Activated CD4-positive, alpha-beta memory T cell treated with anti-CD3 and anti-CD28 coated beads, Interleukin-2, amount 10 ng/mL, durations not matched to agents 7 days and 5 days (primary cell): Measurements from ENCODE around the gene AGFG1. TPM values are rescaled to one million over a fixed set of nuclear protein-coding genes. Genes with fewer than 3 reads are reported as not detected.

Experiments used
- CTCF ChIA-PET: fragments of 350-600 bp; sonication (Branson Sonifier 250); formaldehyde crosslinking; loops from one replicate; lab custom pipeline; 2021; ENCODE audit warnings: antibody characterized with exemption, inconsistent platforms; lab: Charles Lee
- POLR2A ChIA-PET: fragments of 350-600 bp; sonication (Branson Sonifier 250); formaldehyde crosslinking; loops from one replicate; lab custom pipeline; 2021; ENCODE audit warnings: antibody characterized with exemption; lab: Charles Lee
- DNase-seq: peaks from one replicate; pipeline ENCODE4 v3.0.0-alpha.2; 2020
- H3K27ac Mint-ChIP-seq: one replicate; pipeline ENCODE4 v1.8.0; 2021; ENCODE audit warnings: mild to moderate bottlenecking, mixed read lengths
- H3K27me3 Mint-ChIP-seq: one replicate; pipeline ENCODE4 v1.8.0; 2021; ENCODE audit warnings: mixed read lengths
- H3K36me3 Mint-ChIP-seq: one replicate; pipeline ENCODE4 v1.8.0; 2021; ENCODE audit warnings: low read depth, mixed read lengths
- H3K4me1 Mint-ChIP-seq: one replicate; pipeline ENCODE4 v1.8.0; 2021; ENCODE audit warnings: mixed read lengths
- H3K4me3 Mint-ChIP-seq: one replicate; pipeline ENCODE4 v1.8.0; 2021; ENCODE audit warnings: mild to moderate bottlenecking, mixed read lengths
- H3K9me3 Mint-ChIP-seq: one replicate; pipeline ENCODE4 v1.8.0; 2021; ENCODE audit warnings: mixed read lengths
- total RNA-seq, 2 experiments: library from RNA; stranded (reverse); gene quantifications; one replicate each; pipeline ENCODE4 v1.2.3, GENCODE V29; 2021

Gene AGFG1
- total RNA-seq: 10 to 100 TPM; 59.7 to 64.0 TPM

- peak; percentile 86 for DNase-seq
- peak within 1 kb of the TSS; percentile 92 for H3K4me3 Mint-ChIP-seq
- no peaks in the 10 kb centered on the region for H3K9me3 Mint-ChIP-seq
- no peaks in the 10 kb centered on the region for H3K36me3 Mint-ChIP-seq
- H3K4me1 Mint-ChIP-seq: peaks cover 32% of the 10 kb centered on the region
- H3K27ac Mint-ChIP-seq: peak within 1 kb of the TSS; percentile 26
- CTCF ChIA-PET: interaction anchor here (1.1 to 1.8 kb wide), 2 partner anchors 75 to 294 kb away, joined by 4 read pairs; no protein-coding TSS in a partner anchor
- H3K27me3 Mint-ChIP-seq: no peaks in the 10 kb centered on the region
- POLR2A ChIA-PET: interaction anchor here (0.9 kb wide), 1 partner anchor 12 kb away, joined by 3 read pairs; no protein-coding TSS in a partner anchor
Observed at GRCh38 chr2:227471924-227472264, at the start of gene AGFG1. TSS of gene AGFG1 (plus strand) at chr2:227472156. CDS start at chr2:227472422, 266 bp downstream.

- Mint-ChIP-seq H3K27me3 (no peaks in the 10 kb centered on the region), H3K27ac (no peak overlapping the region), H3K36me3 (no peaks in the 10 kb centered on the region), H3K4me1 (no peaks in the 10 kb centered on the region), H3K9me3 (no peaks in the 10 kb centered on the region), H3K4me3 (no peak overlapping the region)
- ChIA-PET POLR2A (no interaction called here), CTCF (no interaction called here)
- no peak for DNase-seq
Observed at GRCh38 chr2:227423656-227424499, 48.1 kb upstream of the AGFG1 start.

- CTCF ChIA-PET: no interaction called here
Observed at GRCh38 chr2:227428731-227429285, 43.1 kb upstream of the AGFG1 start.

GRCh38 chr2:227430639-227431038, 41.3 kb upstream of the AGFG1 start:
- Mint-ChIP-seq H3K9me3 (peaks cover 14% of the 10 kb centered on the region), H3K27me3 (no peaks in the 10 kb centered on the region), H3K4me1 (no peaks in the 10 kb centered on the region), H3K27ac (no peak overlapping the region), H3K4me3 (no peak overlapping the region), H3K36me3 (peaks cover 7% of the 10 kb centered on the region)
- CTCF ChIA-PET: no interaction called here
- DNase-seq: no peak
- POLR2A ChIA-PET: no interaction called here

More at GRCh38 chr2:227428731-227429285, 43.1 kb upstream of the AGFG1 start:
- Mint-ChIP-seq H3K36me3 (peaks cover 7% of the 10 kb centered on the region), H3K27ac (no peak overlapping the region), H3K9me3 (peaks cover 11% of the 10 kb centered on the region), H3K4me3 (no peak overlapping the region), H3K4me1 (no peaks in the 10 kb centered on the region), H3K27me3 (no peaks in the 10 kb centered on the region)
- POLR2A ChIA-PET: no interaction called here
- no peak for DNase-seq

GRCh38 chr2:227433171-227433570, 38.8 kb upstream of the AGFG1 start:
- POLR2A ChIA-PET: no interaction called here
- Mint-ChIP-seq H3K4me3 (no peak overlapping the region), H3K27ac (no peak overlapping the region), H3K9me3 (peaks cover 14% of the 10 kb centered on the region), H3K4me1 (no peaks in the 10 kb centered on the region), H3K27me3 (peaks cover 2% of the 10 kb centered on the region), H3K36me3 (peaks cover 7% of the 10 kb centered on the region)
- no peak for DNase-seq
- CTCF ChIA-PET: no interaction called here

GRCh38 chr2:227436436-227437174, 35.4 kb upstream of the AGFG1 start:
- ChIA-PET POLR2A (no interaction called here), CTCF (no interaction called here)
- Mint-ChIP-seq H3K9me3 (peaks cover 14% of the 10 kb centered on the region), H3K4me3 (no peak overlapping the region), H3K4me1 (no peaks in the 10 kb centered on the region), H3K27ac (no peak overlapping the region), H3K36me3 (peaks cover 7% of the 10 kb centered on the region), H3K27me3 (peaks cover 2% of the 10 kb centered on the region)
- DNase-seq: no peak

DNA sequence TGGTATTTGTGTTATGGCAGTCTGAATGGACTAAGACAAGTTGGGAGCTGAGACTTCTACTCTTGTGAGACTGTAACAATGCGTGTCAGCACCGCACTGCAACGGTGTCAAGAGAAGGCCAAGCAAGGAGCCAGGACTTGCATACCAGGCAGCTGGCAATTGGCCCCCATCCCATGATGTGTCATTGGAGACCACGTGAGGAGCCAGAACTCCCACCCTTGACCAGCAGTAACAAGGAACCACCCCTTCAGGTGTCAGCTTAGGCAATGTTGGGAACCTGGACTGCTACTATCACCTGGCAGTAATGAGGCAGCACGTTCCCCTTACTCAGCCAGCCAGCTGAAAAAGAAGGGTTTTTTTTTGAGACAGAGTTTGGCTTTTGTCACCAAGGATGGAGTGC, 32.7 kb upstream of the AGFG1 start:
- CTCF ChIA-PET: no interaction called here
- peaks cover 3% of the 10 kb centered on the region for H3K9me3 Mint-ChIP-seq
- H3K27me3 Mint-ChIP-seq: peaks cover 2% of the 10 kb centered on the region
- no peak for DNase-seq
- H3K4me3 Mint-ChIP-seq: no peak overlapping the region
- no peak overlapping the region for H3K27ac Mint-ChIP-seq
- POLR2A ChIA-PET: no interaction called here
- no peaks in the 10 kb centered on the region for H3K4me1 Mint-ChIP-seq
- no peaks in the 10 kb centered on the region for H3K36me3 Mint-ChIP-seq

DNA sequence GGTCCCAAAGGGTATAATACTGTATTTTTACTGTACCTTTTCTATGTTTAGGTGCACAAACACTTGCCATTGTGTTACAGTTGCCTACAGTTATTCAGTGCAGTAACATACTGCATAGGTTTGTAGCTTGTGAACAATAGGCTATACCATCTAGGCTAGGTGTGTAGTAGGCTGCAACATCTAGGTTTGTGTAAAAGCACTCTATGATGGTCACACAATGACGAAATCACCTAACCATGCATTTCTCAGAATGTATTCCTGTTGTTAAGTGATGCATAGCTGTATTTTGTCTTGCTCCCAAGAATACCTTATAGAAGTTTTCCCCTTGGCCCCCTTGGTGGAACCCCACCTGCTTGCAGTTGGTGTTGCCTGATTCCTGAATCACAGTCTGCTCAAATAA, 29.3 kb upstream of the AGFG1 start:
- Mint-ChIP-seq H3K27ac (no peak overlapping the region), H3K4me3 (no peak overlapping the region), H3K36me3 (no peaks in the 10 kb centered on the region), H3K9me3 (no peaks in the 10 kb centered on the region), H3K27me3 (no peaks in the 10 kb centered on the region), H3K4me1 (no peaks in the 10 kb centered on the region)
- ChIA-PET CTCF (no interaction called here), POLR2A (no interaction called here)
- no peak for DNase-seq

DNA sequence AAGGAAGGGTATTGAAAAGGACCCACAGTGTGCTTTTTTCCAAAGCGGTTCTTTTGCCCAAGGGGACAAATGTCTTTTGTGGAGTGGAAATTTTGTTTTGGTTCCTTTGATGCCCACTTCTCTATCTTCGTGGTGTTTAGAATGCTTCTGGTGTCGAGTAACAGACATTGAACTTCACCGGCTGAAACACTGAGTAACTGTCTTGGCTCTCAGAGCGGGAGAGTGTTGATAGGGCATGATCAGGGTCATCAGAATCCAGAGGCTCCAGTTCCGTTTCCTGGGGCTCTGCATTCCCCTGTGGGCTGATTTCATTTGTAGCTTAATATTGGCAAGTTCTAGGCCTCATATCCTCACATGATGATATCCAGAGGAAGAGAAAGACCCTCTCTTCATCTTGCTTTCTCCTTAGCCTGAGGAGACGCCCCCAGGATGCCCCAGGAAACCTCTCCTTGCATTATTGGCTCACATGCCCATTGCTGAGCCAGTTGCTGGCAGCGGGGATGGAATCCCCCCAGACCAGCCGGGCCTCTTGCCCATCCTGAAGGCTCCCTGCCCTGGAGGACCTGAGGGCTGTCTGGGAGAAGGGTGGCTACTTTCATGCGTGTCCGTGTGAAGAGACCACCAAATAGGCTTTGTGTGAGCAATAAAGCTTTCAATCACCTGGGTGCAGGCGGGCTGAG, 27.9 kb upstream of the AGFG1 start:
- ChIA-PET POLR2A (no interaction called here), CTCF (no interaction called here)
- Mint-ChIP-seq H3K27me3 (no peaks in the 10 kb centered on the region), H3K27ac (no peak overlapping the region), H3K9me3 (no peaks in the 10 kb centered on the region), H3K4me1 (no peaks in the 10 kb centered on the region), H3K36me3 (no peaks in the 10 kb centered on the region), H3K4me3 (no peak overlapping the region)
- no peak for DNase-seq

DNA sequence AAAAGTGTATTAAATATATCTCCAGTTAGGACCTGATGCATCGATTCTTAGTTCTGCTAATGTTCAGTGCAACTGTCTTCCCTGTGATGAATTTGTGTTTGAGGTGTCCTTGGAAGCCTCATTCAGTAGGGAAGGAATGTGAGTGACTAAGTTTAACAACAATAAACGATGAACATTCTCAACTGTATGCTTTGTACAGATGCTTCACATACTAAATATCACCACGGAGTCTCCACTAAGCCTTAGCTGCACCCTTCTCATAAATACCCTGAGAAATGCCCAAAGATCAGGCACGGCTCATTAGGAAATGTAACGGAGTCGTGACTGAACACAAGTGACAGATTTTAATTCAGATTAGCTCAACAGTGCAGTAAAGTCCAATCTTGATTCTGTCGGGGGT, 24.4 kb upstream of the AGFG1 start:
- DNase-seq: no peak
- no peaks in the 10 kb centered on the region for H3K27me3 Mint-ChIP-seq
- H3K27ac Mint-ChIP-seq: no peak overlapping the region
- ChIA-PET POLR2A (no interaction called here), CTCF (no interaction called here)
- H3K4me3 Mint-ChIP-seq: no peak overlapping the region
- no peaks in the 10 kb centered on the region for H3K9me3 Mint-ChIP-seq
- no peaks in the 10 kb centered on the region for H3K36me3 Mint-ChIP-seq
- no peaks in the 10 kb centered on the region for H3K4me1 Mint-ChIP-seq

DNA sequence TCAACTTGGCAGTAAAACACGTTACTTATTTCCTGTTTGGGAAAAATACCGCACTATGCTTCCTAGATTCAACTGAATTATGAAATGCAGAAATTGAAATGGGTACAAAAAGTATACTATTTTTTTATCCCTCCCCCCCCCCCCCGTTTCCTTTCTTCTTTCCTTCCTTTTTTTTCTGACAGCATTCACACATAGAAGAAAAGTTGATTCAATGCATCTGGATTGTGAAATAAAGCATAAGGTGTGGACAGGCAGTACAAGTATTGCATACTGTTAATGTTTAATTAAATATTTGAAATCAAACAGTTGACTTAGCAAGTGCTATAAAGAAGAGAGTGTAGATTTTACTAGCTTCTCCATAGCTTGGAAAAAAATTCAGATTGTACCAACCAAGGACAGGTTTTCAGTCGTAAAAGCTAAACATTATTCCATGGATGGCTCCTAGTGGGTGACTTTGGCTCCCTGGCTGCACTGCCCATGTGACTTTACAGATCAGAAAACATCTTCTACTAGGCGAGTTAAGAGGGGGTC, 21.6 kb upstream of the AGFG1 start:
- Mint-ChIP-seq H3K27ac (no peak overlapping the region), H3K36me3 (no peaks in the 10 kb centered on the region), H3K9me3 (no peaks in the 10 kb centered on the region), H3K27me3 (no peaks in the 10 kb centered on the region), H3K4me1 (no peaks in the 10 kb centered on the region), H3K4me3 (no peak overlapping the region)
- CTCF ChIA-PET: no interaction called here
- POLR2A ChIA-PET: no interaction called here
- DNase-seq: no peak

DNA sequence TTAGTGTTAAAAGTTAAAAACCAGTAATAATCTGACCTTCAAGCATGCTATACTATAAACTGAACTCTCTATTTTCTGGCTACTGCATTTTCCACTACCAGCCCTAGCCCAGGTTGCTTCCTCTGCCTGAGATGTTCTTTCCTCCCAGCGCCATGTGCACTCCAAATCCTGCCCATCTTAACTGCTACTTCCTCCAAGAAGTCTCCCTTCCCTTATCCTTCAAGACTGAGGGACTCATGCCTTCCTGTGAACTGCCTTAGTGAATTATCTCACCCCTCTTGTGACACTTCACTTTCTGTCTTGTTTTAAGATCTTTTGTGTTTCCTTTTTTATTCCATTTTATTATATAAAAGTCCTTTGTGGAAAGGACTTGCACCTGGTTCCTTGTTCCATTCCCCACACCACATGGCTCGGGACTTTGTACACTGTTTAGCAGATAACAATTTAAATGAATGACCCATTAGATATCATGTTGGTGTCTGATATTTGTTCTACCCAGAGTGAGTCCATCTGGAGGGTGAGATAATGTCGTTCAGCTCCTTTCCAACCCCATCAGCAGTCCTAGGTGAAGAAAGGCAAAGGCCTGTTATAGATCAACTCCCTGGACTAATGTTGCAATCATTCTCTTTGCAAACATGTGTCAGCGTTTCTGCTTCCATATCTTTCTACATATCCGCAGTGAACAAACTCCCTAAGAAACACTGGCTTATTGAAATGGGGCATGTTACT, 20.9 kb upstream of the AGFG1 start:
- no peaks in the 10 kb centered on the region for H3K4me1 Mint-ChIP-seq
- no peak overlapping the region for H3K27ac Mint-ChIP-seq
- DNase-seq: no peak
- H3K9me3 Mint-ChIP-seq: no peaks in the 10 kb centered on the region
- no peaks in the 10 kb centered on the region for H3K27me3 Mint-ChIP-seq
- CTCF ChIA-PET: no interaction called here
- H3K36me3 Mint-ChIP-seq: no peaks in the 10 kb centered on the region
- POLR2A ChIA-PET: no interaction called here
- no peak overlapping the region for H3K4me3 Mint-ChIP-seq
